IMR-90 (cell line): ENCODE results near the gene SHROOM3.

Experiments used
- BHLHE40 ChIP-seq: fragments of 150-350 bp; IDR thresholded peaks from 2 replicates; pipeline ENCODE4 v1.6.1; 2016; ENCODE audit warnings: mild to moderate bottlenecking, low read depth, low read length
- MAFK ChIP-seq: IDR thresholded peaks from 2 replicates; pipeline ENCODE4 v1.6.1; 2012; ENCODE audit warnings: low read depth, low read length, improper control_type of control experiment
- MXI1 ChIP-seq: IDR thresholded peaks from 2 replicates; pipeline ENCODE4 v1.6.1; 2012; ENCODE audit warnings: low read depth, mild to moderate bottlenecking, low read length, moderate library complexity, borderline replicate concordance
- POLR2A ChIP-seq: IDR thresholded peaks from 2 replicates; pipeline ENCODE4 v1.6.1; 2012; ENCODE audit warnings: mild to moderate bottlenecking, low read depth, low read length
- RFX5 ChIP-seq: IDR thresholded peaks from 2 replicates; pipeline ENCODE4 v1.8.0; 2012; ENCODE audit warnings: low read depth, mild to moderate bottlenecking, low read length, moderate library complexity
- TF ChIP-seq, protein P1 (sequence below): conservative IDR thresholded peaks from 2 replicates; pipeline ENCODE4 v1.5.1; 2012; ENCODE audit warnings: mild to moderate bottlenecking, low read depth, low read length, improper control_type of control experiment
- TF ChIP-seq, protein P2 (sequence below): fragments of 150-350 bp; IDR thresholded peaks from 2 replicates; pipeline ENCODE4 v1.6.1; 2017; ENCODE audit warnings: mild to moderate bottlenecking, antibody characterized with exemption, low read length, low read depth

- TF ChIP-seq, protein P1, sequence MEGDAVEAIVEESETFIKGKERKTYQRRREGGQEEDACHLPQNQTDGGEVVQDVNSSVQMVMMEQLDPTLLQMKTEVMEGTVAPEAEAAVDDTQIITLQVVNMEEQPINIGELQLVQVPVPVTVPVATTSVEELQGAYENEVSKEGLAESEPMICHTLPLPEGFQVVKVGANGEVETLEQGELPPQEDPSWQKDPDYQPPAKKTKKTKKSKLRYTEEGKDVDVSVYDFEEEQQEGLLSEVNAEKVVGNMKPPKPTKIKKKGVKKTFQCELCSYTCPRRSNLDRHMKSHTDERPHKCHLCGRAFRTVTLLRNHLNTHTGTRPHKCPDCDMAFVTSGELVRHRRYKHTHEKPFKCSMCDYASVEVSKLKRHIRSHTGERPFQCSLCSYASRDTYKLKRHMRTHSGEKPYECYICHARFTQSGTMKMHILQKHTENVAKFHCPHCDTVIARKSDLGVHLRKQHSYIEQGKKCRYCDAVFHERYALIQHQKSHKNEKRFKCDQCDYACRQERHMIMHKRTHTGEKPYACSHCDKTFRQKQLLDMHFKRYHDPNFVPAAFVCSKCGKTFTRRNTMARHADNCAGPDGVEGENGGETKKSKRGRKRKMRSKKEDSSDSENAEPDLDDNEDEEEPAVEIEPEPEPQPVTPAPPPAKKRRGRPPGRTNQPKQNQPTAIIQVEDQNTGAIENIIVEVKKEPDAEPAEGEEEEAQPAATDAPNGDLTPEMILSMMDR, result no peak
- TF ChIP-seq RFX5 (no peak), POLR2A (no peak), MXI1 (no peak), BHLHE40 (no peak), MAFK (no peak)
- TF ChIP-seq, protein P2, sequence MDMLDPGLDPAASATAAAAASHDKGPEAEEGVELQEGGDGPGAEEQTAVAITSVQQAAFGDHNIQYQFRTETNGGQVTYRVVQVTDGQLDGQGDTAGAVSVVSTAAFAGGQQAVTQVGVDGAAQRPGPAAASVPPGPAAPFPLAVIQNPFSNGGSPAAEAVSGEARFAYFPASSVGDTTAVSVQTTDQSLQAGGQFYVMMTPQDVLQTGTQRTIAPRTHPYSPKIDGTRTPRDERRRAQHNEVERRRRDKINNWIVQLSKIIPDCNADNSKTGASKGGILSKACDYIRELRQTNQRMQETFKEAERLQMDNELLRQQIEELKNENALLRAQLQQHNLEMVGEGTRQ, result no peak
These were observed 159.1 kb downstream of the SHROOM3 start for GRCh38 chr4:76594173-76594572.
